ENCODE measurements around the gene EIF4EBP2.

DNA sequence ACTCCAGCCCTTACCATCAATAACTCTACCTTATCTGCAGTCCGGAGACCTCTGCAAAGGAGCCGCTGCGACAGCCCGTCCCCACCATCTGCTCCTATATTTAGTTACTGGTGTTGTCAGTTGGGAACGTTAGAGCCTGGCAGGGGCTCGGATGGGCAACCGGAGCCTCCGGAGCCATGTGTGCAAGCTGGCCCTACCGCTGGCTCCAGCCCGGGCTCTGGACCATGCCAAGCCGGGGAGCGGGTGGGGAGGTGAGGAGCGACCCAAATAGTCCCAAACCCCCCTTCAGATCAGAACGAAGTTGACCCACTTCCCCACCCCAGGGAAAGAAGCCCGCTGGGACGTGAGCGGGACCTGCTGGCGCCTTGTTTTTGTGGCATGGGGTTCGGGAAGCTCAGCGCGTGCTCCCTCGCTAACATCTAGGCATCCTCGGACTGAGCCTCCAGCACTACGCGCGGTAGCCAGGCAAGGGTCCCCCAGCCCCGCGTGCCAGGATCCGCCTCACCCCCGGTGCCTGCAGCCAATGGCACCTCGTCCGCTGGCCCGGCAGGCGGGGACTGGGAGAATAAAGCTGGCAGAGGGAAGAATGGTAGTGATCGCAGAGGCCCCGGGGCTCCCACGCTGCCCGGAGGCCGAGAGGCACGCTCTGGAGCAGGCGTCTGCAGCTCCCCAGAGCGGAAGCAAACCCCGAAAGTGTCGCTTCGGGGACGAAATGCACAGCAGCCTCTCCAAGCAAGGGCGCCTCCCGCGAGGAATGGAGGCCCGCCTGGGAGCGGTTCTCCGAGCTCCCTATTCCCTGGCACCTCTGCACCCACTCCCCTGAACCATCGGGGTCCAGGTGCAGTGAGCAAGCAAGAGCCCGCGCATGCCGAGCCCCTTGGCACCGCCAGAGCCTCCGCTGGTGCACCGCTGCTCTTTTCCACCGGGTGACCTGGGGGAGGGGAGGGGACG is 22.2 kb upstream of the EIF4EBP2 start:
- TF ChIP-seq, protein P1, sequence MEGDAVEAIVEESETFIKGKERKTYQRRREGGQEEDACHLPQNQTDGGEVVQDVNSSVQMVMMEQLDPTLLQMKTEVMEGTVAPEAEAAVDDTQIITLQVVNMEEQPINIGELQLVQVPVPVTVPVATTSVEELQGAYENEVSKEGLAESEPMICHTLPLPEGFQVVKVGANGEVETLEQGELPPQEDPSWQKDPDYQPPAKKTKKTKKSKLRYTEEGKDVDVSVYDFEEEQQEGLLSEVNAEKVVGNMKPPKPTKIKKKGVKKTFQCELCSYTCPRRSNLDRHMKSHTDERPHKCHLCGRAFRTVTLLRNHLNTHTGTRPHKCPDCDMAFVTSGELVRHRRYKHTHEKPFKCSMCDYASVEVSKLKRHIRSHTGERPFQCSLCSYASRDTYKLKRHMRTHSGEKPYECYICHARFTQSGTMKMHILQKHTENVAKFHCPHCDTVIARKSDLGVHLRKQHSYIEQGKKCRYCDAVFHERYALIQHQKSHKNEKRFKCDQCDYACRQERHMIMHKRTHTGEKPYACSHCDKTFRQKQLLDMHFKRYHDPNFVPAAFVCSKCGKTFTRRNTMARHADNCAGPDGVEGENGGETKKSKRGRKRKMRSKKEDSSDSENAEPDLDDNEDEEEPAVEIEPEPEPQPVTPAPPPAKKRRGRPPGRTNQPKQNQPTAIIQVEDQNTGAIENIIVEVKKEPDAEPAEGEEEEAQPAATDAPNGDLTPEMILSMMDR (IDR thresholded peaks at IDR 0.05) = no peak
- TF ChIP-seq HOXB13 (CRISPR knock-in tag; IDR thresholded peaks at IDR 0.05; ENCODE audit: low read depth) (no peak), POLR2A (IDR thresholded peaks at IDR 0.05; ENCODE audit: low read length) (no peak), NR3C1 (IDR thresholded peaks at IDR 0.05) (no peak)
- TF ChIP-seq, protein P2, sequence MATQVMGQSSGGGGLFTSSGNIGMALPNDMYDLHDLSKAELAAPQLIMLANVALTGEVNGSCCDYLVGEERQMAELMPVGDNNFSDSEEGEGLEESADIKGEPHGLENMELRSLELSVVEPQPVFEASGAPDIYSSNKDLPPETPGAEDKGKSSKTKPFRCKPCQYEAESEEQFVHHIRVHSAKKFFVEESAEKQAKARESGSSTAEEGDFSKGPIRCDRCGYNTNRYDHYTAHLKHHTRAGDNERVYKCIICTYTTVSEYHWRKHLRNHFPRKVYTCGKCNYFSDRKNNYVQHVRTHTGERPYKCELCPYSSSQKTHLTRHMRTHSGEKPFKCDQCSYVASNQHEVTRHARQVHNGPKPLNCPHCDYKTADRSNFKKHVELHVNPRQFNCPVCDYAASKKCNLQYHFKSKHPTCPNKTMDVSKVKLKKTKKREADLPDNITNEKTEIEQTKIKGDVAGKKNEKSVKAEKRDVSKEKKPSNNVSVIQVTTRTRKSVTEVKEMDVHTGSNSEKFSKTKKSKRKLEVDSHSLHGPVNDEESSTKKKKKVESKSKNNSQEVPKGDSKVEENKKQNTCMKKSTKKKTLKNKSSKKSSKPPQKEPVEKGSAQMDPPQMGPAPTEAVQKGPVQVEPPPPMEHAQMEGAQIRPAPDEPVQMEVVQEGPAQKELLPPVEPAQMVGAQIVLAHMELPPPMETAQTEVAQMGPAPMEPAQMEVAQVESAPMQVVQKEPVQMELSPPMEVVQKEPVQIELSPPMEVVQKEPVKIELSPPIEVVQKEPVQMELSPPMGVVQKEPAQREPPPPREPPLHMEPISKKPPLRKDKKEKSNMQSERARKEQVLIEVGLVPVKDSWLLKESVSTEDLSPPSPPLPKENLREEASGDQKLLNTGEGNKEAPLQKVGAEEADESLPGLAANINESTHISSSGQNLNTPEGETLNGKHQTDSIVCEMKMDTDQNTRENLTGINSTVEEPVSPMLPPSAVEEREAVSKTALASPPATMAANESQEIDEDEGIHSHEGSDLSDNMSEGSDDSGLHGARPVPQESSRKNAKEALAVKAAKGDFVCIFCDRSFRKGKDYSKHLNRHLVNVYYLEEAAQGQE (IDR thresholded peaks at IDR 0.05) = no peak
